T-helper 2 cell treated with Interferon-gamma antibody and Interleukin-4, amounts not matched to agents 100 ng/mL and 5 ng/mL, for 36 hours (primary cell): ENCODE data around the gene GFRA4. TPM values are rescaled to one million over a fixed set of nuclear protein-coding genes. Genes with fewer than 3 reads are reported as not detected.

ENCODE experiments used
- intact Hi-C: fragments of 100-400 bp; cut with micrococcal nuclease; formaldehyde crosslinking; loops from one replicate; pipeline ENCODE4 v1.15.1; 2023
- total RNA-seq: library from RNA; stranded (reverse); gene quantifications from 2 replicates; pipeline ENCODE4 v1.2.3, GENCODE V29; 2022

Gene GFRA4
- total RNA-seq, 1 donor from 2014 or later = not detected

DNA sequence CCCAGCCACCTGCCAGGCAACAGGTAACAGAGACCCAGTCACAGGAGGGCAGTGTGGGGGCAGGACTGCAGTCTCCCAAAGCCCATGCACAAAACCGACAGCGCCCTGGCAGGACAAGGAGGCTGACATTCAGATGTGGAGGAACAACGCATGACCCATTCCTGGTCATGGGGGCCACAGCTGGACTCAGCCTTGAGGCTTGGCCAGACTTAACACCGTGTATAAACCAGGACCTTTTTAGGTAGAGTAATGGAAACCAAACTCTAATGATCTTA, 8.1 kb downstream of the GFRA4 start:
- intact Hi-C loops = no loop called here

DNA sequence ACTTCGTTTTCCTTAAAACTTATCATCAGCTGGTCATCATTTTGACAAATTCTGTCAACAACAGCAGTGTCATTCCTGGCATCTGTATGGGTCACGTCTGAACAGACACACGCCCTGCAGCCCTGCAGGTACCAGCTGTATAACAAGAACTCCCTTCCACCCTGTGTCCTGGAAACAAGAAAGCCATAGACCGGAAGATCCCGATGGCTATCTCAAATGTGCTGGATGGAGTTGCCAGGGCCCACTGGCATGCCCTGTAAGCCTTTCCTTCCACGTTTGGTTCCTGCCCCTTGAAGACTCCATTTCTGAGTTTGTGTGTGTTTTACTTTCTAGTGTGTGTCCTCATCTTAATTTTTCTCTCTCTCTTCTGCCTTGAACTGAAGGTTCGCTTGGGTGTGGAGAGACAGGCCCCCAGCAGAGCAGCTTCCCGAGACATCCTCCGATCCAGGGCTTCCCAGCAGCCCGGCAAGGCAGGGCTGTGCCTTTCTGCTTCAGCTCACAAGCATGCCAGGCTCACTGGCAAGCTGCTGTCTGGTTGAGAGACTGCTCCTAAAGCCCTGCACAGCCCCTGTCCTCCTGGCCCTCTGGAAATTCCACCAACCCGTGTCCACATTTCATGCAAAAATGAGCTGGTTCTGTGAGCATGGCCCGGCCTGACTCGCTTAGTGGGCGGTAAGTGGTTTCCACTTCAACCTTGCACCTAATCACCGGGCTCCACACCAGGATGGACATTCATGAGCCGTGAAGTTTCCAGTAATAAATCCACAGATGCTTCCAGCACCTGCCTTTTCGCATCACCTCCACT, 8.7 kb downstream of the GFRA4 start:
- intact Hi-C loops = no loop called here

GRCh38 chr20:3653921-3654320, 9.3 kb downstream of the GFRA4 start:
- intact Hi-C loops = no loop called here

- intact Hi-C loops = no loop called here
Measured at GRCh38 chr20:3652676-3653596, 10.3 kb downstream of the GFRA4 start.

DNA sequence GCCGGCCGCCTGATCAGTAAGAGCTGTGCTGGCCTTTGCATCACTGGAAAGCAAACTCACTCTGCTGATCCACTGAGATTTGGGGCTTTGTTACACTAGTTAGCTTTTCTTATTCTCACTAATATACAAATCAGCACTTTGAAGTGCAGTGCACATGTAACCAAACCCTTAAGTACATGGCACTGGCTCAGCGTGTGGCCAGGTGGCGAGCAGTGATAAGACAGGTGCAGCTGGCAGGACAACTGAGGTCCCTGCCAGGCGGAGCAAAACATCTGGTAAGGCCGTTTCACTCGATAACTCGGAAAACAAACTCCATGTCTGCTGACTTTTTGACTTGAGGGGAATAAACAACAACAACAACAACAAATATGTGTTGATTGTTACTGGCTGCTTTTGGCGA, 11.0 kb downstream of the GFRA4 start:
- intact Hi-C loops = no loop called here

DNA sequence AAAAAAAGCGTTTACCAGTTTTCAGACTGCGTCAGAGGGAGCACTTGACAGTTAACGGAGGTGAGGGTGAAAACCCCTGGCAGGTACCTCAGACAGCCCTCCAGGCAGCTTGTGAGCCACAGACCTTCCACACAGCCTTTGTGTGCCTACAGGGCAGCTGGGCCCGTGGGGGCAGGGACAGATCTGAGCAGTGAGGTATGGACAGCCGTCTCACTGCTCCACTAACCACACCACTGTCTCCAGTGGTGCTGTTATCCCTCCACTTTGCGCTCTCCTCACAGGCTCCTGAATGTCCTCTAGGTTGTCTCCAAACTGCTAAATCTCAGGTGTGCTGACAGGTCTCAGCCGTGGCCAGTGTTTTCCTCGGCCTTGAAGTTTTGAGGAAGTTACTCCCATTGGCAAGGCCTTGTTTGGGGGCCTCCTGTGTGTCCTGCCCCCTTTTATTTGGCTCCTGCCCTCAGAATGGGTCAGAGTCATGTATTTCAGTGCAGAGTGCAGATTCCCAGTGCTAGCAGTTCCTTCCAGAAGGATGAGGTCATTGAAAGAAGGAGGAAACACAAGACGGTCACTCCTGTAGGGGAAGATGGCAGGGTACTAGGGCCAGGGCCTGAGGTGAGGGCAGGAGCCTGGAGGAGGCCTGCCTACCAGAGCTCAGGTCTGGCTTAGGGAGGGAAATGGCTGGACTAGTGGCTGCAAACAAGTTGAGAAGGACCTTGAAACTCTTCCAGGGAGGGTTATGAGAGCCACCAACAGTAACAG, 11.8 kb downstream of the GFRA4 start:
- intact Hi-C loops = no loop called here

DNA sequence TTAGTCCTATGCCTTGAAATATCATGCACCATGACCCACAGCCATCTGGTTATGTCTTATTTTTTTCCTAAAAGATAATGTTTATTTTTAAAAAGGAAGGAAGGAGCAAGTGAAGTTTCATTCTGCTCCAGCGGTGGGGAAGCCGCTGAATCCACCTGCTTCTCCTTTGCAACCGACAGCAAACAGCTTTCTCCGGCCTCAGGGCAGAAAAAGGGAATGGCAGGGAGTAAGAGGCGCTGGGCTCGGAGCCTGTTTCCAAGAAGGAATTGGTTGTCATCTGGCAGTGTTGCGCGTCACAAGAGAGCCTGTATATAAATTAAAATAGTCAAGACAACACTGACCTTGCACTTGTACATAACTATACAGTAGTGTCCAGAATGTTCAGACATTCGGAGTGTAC, 14.2 kb downstream of the GFRA4 start:
- intact Hi-C loops = no loop called here

DNA sequence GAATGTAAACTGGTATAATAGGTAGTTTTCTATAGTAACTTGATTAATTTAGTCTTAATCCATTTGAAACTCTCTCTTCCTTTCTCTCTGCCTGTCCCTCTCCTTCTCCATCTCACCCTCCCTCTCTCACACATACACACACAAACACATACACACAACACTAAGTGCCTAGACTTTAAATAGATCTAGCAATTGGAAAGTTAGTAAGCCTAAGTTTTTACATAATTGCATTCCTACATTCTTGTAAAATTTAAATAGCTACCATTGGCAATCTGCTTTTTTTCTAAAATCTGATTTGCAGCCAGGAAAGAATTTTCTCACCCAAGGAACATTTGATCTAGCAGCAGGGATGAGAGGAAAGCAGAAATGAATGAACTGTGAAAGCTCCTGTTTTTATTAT, 15.7 kb downstream of the GFRA4 start:
- intact Hi-C loops = no loop called here

DNA sequence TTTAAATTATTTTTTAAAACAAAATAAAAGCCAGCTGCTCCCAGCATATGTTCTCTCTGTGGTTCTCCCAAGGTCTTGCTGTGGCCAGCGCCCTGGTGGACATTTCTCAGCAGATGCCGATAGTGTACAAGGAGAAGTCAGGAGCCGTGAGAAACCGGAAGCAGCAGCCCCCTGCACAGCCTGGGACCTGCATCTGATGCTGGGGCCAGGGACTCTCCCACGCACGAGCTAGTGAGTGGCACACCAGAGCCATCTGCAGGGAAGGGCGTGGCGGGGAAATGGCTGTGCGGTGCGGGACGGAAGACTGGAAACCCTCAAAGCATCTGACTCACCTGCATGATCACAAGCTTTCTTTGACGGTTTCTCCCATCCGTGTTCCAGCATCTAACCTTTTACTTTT, 16.5 kb downstream of the GFRA4 start:
- intact Hi-C loops = no loop called here

DNA sequence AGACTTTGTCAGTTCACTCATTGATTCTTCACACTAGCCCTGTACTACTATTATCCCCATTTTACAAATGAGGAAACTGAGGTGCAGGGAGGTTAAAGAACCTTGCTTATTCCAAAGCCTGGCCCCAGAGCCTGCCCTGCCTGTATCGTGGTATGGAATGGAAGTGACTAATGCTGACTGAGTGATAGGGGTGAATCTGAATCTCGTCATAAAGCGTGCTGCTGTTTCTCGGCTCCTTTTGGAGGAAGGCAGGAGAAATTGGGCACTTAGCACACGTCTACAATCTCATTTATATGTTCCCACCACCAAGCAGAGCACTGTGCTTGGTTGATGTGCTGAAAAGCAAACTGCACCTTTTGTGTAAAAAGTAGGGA, 17.1 kb downstream of the GFRA4 start:
- intact Hi-C loops = no loop called here

- intact Hi-C loops = no loop called here
Measured at GRCh38 chr20:3645309-3646066, 17.7 kb downstream of the GFRA4 start.

DNA sequence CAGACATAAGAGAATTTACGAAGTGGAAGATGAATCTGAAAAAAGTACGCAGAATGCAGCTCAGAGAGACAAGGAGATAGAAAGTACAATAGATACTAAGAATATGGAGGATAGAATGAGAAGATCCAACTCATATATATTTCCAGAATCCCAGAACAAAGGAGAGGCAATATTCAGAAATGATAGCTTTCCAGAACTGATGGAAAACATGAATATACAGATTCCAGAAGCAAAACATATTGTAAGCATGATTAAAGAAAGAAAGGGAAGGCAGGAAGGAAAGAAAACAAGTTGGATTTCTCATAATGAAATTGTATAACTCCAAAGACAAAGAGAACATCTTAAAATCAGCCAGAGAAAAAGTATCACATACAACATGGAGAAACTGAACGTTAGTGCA, 22.9 kb downstream of the GFRA4 start:
- intact Hi-C loops = no loop called here

GRCh38 chr20:3635346-3635745, 27.9 kb downstream of the GFRA4 start:
- intact Hi-C loops = no loop called here

- intact Hi-C loops = no loop called here
Measured at GRCh38 chr20:3633913-3634478, 29.2 kb downstream of the GFRA4 start.

DNA sequence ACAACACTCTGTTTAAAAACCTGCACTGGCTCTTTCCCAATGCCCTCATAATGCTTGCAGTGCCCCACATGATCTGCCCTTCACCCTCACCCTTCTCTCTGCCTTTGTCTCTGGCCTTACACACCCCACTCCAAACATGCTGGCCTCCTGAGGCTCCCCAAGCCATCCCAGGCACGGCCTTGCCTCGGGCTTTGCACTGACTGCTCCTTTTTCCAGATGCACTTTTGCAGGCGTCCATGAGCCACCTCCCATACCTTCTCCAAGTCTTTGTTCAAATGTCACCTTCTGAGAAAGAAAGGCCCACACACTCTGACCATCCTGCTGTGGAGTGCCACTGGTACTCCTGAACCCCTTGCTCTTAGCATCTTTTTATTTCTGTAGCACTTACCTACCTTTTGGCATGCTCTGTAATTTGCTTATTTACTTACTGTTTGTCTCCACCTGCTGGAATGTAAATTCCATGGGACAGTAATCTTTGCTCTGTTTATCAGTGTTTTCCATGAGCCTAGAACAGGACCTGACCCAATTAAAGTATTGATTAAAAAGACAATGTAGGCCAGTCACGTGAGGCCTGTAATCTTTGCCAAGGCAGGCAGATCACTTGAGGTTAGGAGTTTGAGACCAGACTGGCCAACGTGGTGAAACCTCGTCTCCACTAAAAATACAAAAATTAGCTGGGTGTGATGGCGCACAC, 30.7 kb downstream of the GFRA4 start:
- intact Hi-C loops = no loop called here

GRCh38 chr20:3631534-3631933, 31.7 kb downstream of the GFRA4 start:
- intact Hi-C loops = no loop called here

GRCh38 chr20:3630429-3630828, 32.8 kb downstream of the GFRA4 start:
- intact Hi-C loops = no loop called here

DNA sequence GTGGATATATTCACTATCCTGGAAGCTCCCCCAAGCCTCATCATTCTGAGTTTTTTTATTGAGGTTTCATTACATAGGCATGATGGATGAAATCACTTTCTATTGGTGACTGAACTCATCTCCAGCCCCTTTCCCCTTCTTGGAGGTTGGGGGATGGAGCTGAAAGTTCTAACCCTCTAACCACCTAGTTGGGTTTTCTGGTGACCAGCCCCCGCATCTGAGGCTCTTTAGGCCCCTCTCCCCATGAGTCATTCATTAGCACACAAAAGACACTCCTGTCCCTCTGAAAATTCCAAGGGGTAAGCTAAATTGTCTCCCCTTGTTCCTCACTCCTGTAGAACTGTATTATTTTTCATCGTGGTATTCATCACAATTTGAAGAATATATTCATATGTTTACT, 33.3 kb downstream of the GFRA4 start:
- intact Hi-C loops = no loop called here

DNA sequence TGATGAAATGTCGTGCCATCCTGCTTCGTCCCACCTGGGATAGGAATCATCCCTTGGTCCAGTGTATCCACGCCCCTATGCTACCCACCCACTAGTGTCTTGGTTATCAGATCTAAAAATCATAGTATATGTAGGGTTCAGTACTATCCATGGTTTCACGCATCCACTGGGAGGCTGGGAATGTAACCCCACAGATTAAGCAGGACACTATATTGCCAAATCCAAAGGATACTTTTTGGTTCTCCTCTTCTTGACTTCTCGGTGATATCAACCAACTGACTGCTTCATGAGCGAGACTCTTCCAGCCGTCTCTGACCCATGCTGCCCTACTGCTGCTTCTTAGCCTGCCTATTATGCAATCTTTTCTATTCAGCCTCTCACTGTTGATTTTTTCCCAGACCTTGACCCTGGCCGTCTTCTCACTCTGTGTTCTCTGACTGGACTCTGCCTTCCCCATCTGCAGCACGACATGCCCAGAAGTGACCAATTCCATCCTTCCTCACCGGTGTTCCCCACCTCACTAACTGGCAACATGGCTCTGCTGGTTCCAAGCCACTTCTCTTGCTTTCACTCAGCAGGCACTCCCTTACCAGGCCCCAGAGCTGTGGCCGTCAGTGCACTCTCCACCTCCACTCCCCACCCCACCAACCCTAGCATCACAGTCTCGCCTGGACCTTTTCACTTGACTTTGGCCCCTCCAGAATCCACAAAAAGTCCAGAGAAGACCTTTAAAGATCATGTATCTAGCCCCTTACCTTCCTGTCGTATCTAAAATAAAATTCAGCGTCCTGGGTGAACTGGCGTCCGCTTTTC, 34.5 kb downstream of the GFRA4 start:
- intact Hi-C loops = no loop called here

DNA sequence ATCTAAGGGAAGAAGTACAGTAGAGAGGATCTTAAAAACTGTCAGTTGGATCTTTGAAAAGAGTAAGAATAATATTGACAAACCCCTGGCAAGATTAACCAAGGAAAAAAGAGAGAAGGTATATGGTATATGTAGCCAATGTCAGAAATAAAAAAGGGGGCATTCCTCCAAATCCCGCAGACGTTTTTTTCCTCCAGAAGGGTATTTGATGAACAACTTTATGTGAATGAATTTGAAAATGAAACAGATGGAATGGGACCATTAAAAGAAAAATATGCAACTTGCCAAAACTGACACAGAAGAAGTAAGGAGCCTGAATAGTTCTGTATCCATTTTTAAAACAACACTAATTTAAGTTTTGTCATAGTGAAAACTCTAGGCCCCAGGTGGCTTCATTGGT, 35.7 kb downstream of the GFRA4 start:
- intact Hi-C loops = no loop called here
